ENCODE data around the gene KLHDC7A. TPM values are rescaled to one million over a fixed set of nuclear protein-coding genes. Genes with fewer than 3 reads are reported as not detected.

Gene KLHDC7A
- total RNA-seq, 2 donors from 2014 or later, result 0.34 to 0.36 TPM

DNA sequence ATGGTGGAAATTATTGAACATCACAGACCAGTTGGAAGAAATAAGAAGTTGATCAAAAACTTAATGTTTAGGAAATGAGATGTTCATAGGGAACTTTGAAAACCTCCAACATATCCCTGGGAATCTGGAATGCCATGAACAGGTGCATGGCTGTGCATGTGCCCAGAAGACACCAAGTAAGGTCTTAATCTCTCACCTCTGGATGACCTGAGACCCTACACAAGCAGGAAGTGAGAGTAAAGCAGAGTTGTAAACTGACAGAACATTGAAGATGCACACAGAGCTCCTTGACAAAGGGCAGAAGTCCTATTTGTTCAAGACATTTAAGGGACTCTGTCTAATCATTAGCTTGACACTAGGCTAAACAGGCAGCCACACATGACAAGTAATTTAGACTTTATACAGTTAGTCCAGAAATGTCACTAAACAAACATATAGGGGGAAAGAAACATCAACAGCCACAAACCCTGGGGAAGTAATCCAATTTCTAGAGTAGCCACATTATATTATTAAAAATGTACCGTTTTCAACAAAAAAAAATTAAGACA, 34.5 kb downstream of the KLHDC7A start:
- Histone ChIP-seq H3K36me3 (no peaks in the 10 kb centered on the region), H3K4me1 (replicated peaks) (no peaks in the 10 kb centered on the region), H3K4me3 (no peak overlapping the region), H3K9me3 (no peaks in the 10 kb centered on the region), H3K27me3 (replicated peaks; ENCODE audit: insufficient read depth) (no peaks in the 10 kb centered on the region), H3K27ac (no peak overlapping the region)
- DNase-seq (ENCODE audit: low spot score), result no peak
- TF ChIP-seq, protein P1, sequence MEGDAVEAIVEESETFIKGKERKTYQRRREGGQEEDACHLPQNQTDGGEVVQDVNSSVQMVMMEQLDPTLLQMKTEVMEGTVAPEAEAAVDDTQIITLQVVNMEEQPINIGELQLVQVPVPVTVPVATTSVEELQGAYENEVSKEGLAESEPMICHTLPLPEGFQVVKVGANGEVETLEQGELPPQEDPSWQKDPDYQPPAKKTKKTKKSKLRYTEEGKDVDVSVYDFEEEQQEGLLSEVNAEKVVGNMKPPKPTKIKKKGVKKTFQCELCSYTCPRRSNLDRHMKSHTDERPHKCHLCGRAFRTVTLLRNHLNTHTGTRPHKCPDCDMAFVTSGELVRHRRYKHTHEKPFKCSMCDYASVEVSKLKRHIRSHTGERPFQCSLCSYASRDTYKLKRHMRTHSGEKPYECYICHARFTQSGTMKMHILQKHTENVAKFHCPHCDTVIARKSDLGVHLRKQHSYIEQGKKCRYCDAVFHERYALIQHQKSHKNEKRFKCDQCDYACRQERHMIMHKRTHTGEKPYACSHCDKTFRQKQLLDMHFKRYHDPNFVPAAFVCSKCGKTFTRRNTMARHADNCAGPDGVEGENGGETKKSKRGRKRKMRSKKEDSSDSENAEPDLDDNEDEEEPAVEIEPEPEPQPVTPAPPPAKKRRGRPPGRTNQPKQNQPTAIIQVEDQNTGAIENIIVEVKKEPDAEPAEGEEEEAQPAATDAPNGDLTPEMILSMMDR (IDR thresholded peaks at IDR 0.05), result no peak
- no peak for TF ChIP-seq POLR2AphosphoS5 (IDR thresholded peaks at IDR 0.05)
- TF ChIP-seq POLR2A (IDR thresholded peaks at IDR 0.05), result no peak
- intact Hi-C loops (cut with DNase I), result no loop called here
- 78% methylated on average over 1 of the region's 1 CpG for WGBS

DNA sequence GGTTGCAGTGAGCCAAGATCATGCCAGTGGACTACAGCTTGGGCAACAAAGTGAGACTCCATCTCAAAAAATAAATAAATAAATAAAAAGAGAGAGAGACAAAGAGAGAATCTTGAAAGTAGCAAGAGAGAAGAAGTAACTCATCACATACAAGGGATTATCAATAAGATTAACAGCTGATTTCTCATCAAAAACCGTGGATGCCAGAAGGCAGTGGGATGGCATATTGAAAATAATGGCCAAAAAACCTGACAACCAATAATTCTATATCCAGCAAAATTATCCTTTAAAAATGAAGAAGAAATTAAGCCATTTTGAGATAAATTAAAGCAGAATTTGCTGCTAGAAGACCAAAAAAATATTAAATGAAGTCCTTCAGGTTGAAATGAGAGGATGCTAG, 35.7 kb downstream of the KLHDC7A start:
- no peaks in the 10 kb centered on the region for H3K36me3 ChIP-seq
- WGBS, result 82% methylated on average over 1 of the region's 1 CpG

DNA sequence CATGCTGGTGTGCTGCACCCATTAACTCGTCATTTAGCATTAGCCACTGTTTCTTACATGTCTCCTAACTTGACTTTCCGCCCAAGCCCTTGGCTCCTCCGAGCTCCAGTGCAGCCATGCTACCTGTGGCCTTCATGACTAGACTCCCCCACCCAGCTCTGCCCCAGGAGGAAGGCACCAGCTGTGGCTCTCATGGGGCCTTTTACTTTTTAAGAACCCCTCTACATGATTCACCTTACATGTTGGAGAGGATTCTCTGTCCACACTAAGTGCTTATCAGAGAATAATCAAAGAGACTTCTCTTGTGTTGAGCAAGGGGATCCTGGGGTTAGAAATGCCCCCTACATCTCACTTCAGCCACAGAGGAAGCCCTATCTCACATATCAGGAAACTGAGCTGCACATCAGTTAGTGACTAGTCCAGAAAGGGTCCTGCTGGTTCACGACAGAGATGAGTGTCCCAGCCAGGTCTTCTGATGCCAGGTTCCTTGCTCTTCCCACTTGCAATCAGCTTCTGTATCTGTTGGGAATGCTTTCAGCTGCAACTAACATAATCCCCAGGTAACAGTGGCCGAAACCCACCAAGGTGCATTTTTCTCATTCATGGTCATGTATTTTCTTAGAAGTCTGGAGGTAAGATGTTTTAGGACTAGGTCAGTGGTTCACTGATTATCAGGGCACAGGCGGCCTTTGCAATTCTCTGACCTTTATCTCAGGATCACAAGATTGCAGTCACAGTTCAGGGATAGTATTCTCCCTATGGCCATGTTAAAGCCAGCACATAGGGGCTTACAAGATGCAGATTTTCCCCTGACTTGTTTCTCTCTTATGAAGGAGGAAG, 45.9 kb downstream of the KLHDC7A start:
- Histone ChIP-seq H3K36me3 (no peaks in the 10 kb centered on the region), H3K27me3 (replicated peaks; ENCODE audit: insufficient read depth) (no peaks in the 10 kb centered on the region), H3K27ac (no peak overlapping the region), H3K9me3 (no peaks in the 10 kb centered on the region), H3K4me3 (no peak overlapping the region), H3K4me1 (replicated peaks) (no peaks in the 10 kb centered on the region)
- TF ChIP-seq POLR2A (IDR thresholded peaks at IDR 0.05) (no peak), POLR2AphosphoS5 (IDR thresholded peaks at IDR 0.05) (no peak)
- TF ChIP-seq, protein P1 (IDR thresholded peaks at IDR 0.05), result no peak
- 70% methylated on average over 6 of the region's 6 CpGs for WGBS
- intact Hi-C loops (cut with DNase I), result no loop called here
- DNase-seq (ENCODE audit: low spot score), result no peak

More for the DNA sequence above, 35.7 kb downstream of the KLHDC7A start:
- DNase-seq (ENCODE audit: low spot score), result no peak
- intact Hi-C loops (cut with DNase I), result no loop called here
- H3K4me3 ChIP-seq, result no peak overlapping the region
- H3K27ac ChIP-seq, result no peak overlapping the region
- H3K4me1 ChIP-seq (replicated peaks), result no peaks in the 10 kb centered on the region
- no peaks in the 10 kb centered on the region for H3K9me3 ChIP-seq
- TF ChIP-seq, protein P1 (IDR thresholded peaks at IDR 0.05), result no peak
- TF ChIP-seq POLR2AphosphoS5 (IDR thresholded peaks at IDR 0.05), result no peak
- no peak for TF ChIP-seq POLR2A (IDR thresholded peaks at IDR 0.05)
- H3K27me3 ChIP-seq (replicated peaks; ENCODE audit: insufficient read depth), result no peaks in the 10 kb centered on the region

DNA sequence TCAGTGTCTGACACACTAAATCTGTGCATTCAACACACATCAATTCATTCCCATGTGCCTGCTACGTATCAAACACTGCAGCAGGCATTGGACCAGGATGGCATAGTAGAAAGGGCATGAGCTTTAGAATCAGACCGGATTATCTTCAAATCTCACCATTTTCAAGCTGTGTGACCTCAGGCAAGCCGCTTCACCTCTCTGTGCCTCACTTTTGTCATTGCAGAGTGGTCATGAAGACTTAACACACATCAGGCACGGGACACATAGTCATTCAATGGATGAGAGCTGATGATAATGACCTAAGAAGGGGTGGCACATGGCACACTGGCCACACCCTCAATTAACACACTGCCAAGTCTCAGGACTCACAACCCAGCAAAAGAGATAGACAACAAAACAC, 46.8 kb downstream of the KLHDC7A start:
- DNase-seq (ENCODE audit: low spot score), result no peak
- Histone ChIP-seq H3K9me3 (no peaks in the 10 kb centered on the region), H3K4me1 (replicated peaks) (no peaks in the 10 kb centered on the region), H3K4me3 (no peak overlapping the region), H3K27ac (no peak overlapping the region), H3K36me3 (no peaks in the 10 kb centered on the region), H3K27me3 (replicated peaks; ENCODE audit: insufficient read depth) (no peaks in the 10 kb centered on the region)
- intact Hi-C loops (cut with DNase I), result no loop called here
- WGBS, result 81% methylated on average over 4 of the region's 4 CpGs
- TF ChIP-seq, protein P1 (IDR thresholded peaks at IDR 0.05), result no peak
- TF ChIP-seq POLR2A (IDR thresholded peaks at IDR 0.05), result no peak
- TF ChIP-seq POLR2AphosphoS5 (IDR thresholded peaks at IDR 0.05), result no peak

DNA sequence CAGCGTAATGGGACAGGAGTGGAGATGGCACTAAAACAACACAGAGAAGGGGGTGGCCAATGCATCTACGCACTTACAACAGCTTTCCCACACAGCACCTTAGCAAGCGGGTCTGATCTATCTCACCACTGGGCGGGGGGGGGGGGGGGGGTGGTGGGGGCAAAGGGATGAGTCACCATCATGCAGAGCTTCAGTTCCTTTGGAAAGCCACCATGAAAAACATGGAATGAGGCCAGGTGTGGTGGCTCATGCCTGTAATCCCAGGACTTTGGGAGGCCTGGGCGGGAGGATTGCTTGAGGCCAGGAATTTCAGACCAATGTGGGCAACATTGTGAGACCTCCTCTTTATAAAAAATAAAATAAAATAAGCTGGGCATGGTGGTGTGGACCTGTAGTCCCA, 47.2 kb downstream of the KLHDC7A start:
- 85% methylated on average over 5 of the region's 5 CpGs for WGBS
- Histone ChIP-seq H3K27me3 (replicated peaks; ENCODE audit: insufficient read depth) (no peaks in the 10 kb centered on the region), H3K27ac (no peak overlapping the region), H3K9me3 (no peaks in the 10 kb centered on the region), H3K4me3 (no peak overlapping the region), H3K4me1 (replicated peaks) (no peaks in the 10 kb centered on the region), H3K36me3 (no peaks in the 10 kb centered on the region)
- no peak for DNase-seq (ENCODE audit: low spot score)
- TF ChIP-seq POLR2A (IDR thresholded peaks at IDR 0.05) (no peak), POLR2AphosphoS5 (IDR thresholded peaks at IDR 0.05) (no peak)
- TF ChIP-seq, protein P1 (IDR thresholded peaks at IDR 0.05), result no peak
- intact Hi-C loops (cut with DNase I), result no loop called here
